ENCODE data around the gene FBXL16. TPM values are rescaled to one million over a fixed set of nuclear protein-coding genes. Genes with fewer than 3 reads are reported as not detected.

Gene FBXL16
- polyA plus RNA-seq, 1 of the 3 experiments (the other 2 are of a cell fraction) = 19.8 TPM

- no peaks in the 10 kb centered on the region for H3K79me2 ChIP-seq (ENCODE audit: insufficient read depth)
- H3K27ac ChIP-seq (ENCODE audit: low read depth in 2 of 2, low read length in 1 of 2) = no peak overlapping the region
- peaks cover 0 to 14% of the 10 kb centered on the region in 2 experiments; a peak in 1 of 4 replicates for H3K4me1 ChIP-seq (ENCODE audit: control insufficient read depth in 1 of 2, insufficient read depth in 2 of 2, low read depth in 1 of 2, low read length in 1 of 2)
- H3K9ac ChIP-seq = no peak overlapping the region
- H3K9me3 ChIP-seq = no peaks in the 10 kb centered on the region
- no peak overlapping the region for H3K4me2 ChIP-seq
- ChIA-PET POLR2A (interaction anchor here (0.6 to 3.0 kb wide), 5 partner anchors 9 to 76 kb away, joined by 3 to 16 read pairs (median 3); no protein-coding TSS in a partner anchor), CTCF (interaction anchor here (5.2 to 20.3 kb wide), 2 partner anchors 10 to 18 kb away, joined by 33 to 358 read pairs; partner anchors contain the start of genes ANTKMT, CIAO3, FBXL16 and METRN)
- no peaks in the 10 kb centered on the region for H3K27me3 ChIP-seq (ENCODE audit: insufficient read depth)
- DNase-seq = no peak
- WGBS (ENCODE audit: low lambda C conversion rate) = 94% methylated on average over 6 of the region's 22 CpGs
- no peak overlapping the region for H3K4me3 ChIP-seq (ENCODE audit: low read depth in 2 of 2, low read length in 1 of 2)
- no peak overlapping the region for H2AFZ ChIP-seq (ENCODE audit: low read depth)
- H3K36me3 ChIP-seq (replicated peaks in 1 of 2; ENCODE audit: control insufficient read depth in 1 of 2, insufficient read depth in 2 of 2, low read length in 1 of 2) = peaks cover 0 to 23% of the 10 kb centered on the region in 2 experiments
- H3K9me2 ChIP-seq = no peaks in the 10 kb centered on the region
- TF ChIP-seq EZH2phosphoT487 (IDR thresholded peaks at IDR 0.05; ENCODE audit: borderline replicate concordance, low read depth) (no peak), YY1 (IDR thresholded peaks at IDR 0.05; ENCODE audit: low read depth) (no peak), RFX5 (IDR thresholded peaks at IDR 0.05; ENCODE audit: low read length) (no peak), RCOR1 (IDR thresholded peaks at IDR 0.05; ENCODE audit: low read length) (no peak)
- peaks cover 10% of the 10 kb centered on the region for H3F3A ChIP-seq (replicated peaks; ENCODE audit: insufficient read depth)
- H4K20me1 ChIP-seq (ENCODE audit: insufficient read depth) = 0 out of 2 replicates have a peak, but pooled peaks cover 2% of the 10 kb centered on the region
Observed at GRCh38 chr16:730666-731509, 25.3 kb upstream of the FBXL16 start.

- WGBS (ENCODE audit: low lambda C conversion rate) = 90% methylated on average over 7 of the region's 37 CpGs
- Histone ChIP-seq H3K27me3 (ENCODE audit: insufficient read depth) (no peaks in the 10 kb centered on the region), H3K4me2 (no peak overlapping the region), H3K9me3 (no peaks in the 10 kb centered on the region), H3K9ac (no peak overlapping the region), H2AFZ (ENCODE audit: low read depth) (no peak overlapping the region), H3K9me2 (no peaks in the 10 kb centered on the region), H3K4me3 (ENCODE audit: low read depth in 2 of 2, low read length in 1 of 2) (no peak overlapping the region), H3K27ac (ENCODE audit: low read depth in 2 of 2, low read length in 1 of 2) (no peak overlapping the region), H3K79me2 (ENCODE audit: insufficient read depth) (no peaks in the 10 kb centered on the region), H4K20me1 (ENCODE audit: insufficient read depth) (0 out of 2 replicates have a peak, but pooled peaks cover 2% of the 10 kb centered on the region), H3K4me1 (ENCODE audit: control insufficient read depth in 1 of 2, insufficient read depth in 2 of 2, low read depth in 1 of 2, low read length in 1 of 2) (peaks cover 0 to 14% of the 10 kb centered on the region in 2 experiments; a peak in 1 of 4 replicates), H3K36me3 (replicated peaks in 1 of 2; ENCODE audit: control insufficient read depth in 1 of 2, insufficient read depth in 2 of 2, low read length in 1 of 2) (peaks cover 0 to 18% of the 10 kb centered on the region in 2 experiments), H3F3A (replicated peaks; ENCODE audit: insufficient read depth) (peaks cover 13% of the 10 kb centered on the region)
- ChIA-PET CTCF (interaction anchor here (5.2 to 20.3 kb wide), 2 partner anchors 10 to 17 kb away, joined by 33 to 358 read pairs; partner anchors contain the start of genes ANTKMT, CIAO3, FBXL16 and METRN), POLR2A (interaction anchor here (1.0 to 3.0 kb wide), 4 partner anchors 8 to 18 kb away, joined by 3 to 16 read pairs (median 3); no protein-coding TSS in a partner anchor)
- DNase-seq = no peak
- TF ChIP-seq POLR2AphosphoS5 (IDR thresholded peaks at IDR 0.05; ENCODE audit: low read depth, low read length) = no peak
- TF ChIP-seq REST (IDR thresholded peaks at IDR 0.05; ENCODE audit: low read depth, low read length) = no peak
- no peak for TF ChIP-seq TCF12 (IDR thresholded peaks at IDR 0.05)
- TF ChIP-seq CTCF (IDR thresholded peaks at IDR 0.05) = no peak
- no peak for TF ChIP-seq CHD2 (IDR thresholded peaks at IDR 0.05; ENCODE audit: low read length, partially characterized antibody)
- no peak for TF ChIP-seq SIN3A (IDR thresholded peaks at IDR 0.05; ENCODE audit: borderline replicate concordance, low read depth, low read length)
- TF ChIP-seq IRF3 (IDR thresholded peaks at IDR 0.05; ENCODE audit: low read depth, low read length) = no peak
- TF ChIP-seq TEAD4 (IDR thresholded peaks at IDR 0.05; ENCODE audit: borderline replicate concordance, insufficient read depth) = no peak
- TF ChIP-seq JUND (IDR thresholded peaks at IDR 0.05) = no peak
- no peak for TF ChIP-seq ELF1 (IDR thresholded peaks at IDR 0.05)
- no peak for TF ChIP-seq RCOR1 (IDR thresholded peaks at IDR 0.05; ENCODE audit: low read length)
- no peak for TF ChIP-seq MAX (IDR thresholded peaks at IDR 0.05; ENCODE audit: low read depth)
- no peak for TF ChIP-seq RAD21 (IDR thresholded peaks at IDR 0.05; ENCODE audit: low read length)
Observed at GRCh38 chr16:729768-730665, 24.4 kb upstream of the FBXL16 start.
